Measurements from ENCODE around the gene NEK7. TPM values are rescaled to one million over a fixed set of nuclear protein-coding genes. Genes with fewer than 3 reads are reported as not detected.

Gene NEK7
- total RNA-seq, 1 donor from 2014 or later, result 62.7 TPM

GRCh38 chr1:198241553-198241952 lies 84.8 kb downstream of the NEK7 start:
- no peak overlapping the region for H3K27ac Mint-ChIP-seq (ENCODE audit: unreplicated experiment)
- H3K4me1 Mint-ChIP-seq (ENCODE audit: low read depth), result peaks cover 25% of the 10 kb centered on the region

GRCh38 chr1:198244772-198245171 lies 88.0 kb downstream of the NEK7 start:
- H3K4me1 Mint-ChIP-seq (ENCODE audit: low read depth), result peaks cover 24% of the 10 kb centered on the region
- H3K27me3 Mint-ChIP-seq (ENCODE audit: low read depth), result no peaks in the 10 kb centered on the region
- H3K27ac Mint-ChIP-seq (ENCODE audit: unreplicated experiment), result no peak overlapping the region
- peaks cover 3% of the 10 kb centered on the region for H3K36me3 Mint-ChIP-seq (ENCODE audit: low read depth)
- DNase-seq (ENCODE audit: low spot score), result no peak
- no peaks in the 10 kb centered on the region for H3K9me3 Mint-ChIP-seq (ENCODE audit: low read depth)
- TF ChIP-seq CTCF (IDR thresholded peaks at IDR 0.05), result no peak
- no peak overlapping the region for H3K4me3 Mint-ChIP-seq (ENCODE audit: unreplicated experiment)

More at GRCh38 chr1:198241553-198241952, 84.8 kb downstream of the NEK7 start:
- Mint-ChIP-seq H3K4me3 (ENCODE audit: unreplicated experiment) (no peak overlapping the region), H3K36me3 (ENCODE audit: low read depth) (peaks cover 3% of the 10 kb centered on the region), H3K27me3 (ENCODE audit: low read depth) (no peaks in the 10 kb centered on the region), H3K9me3 (ENCODE audit: low read depth) (no peaks in the 10 kb centered on the region)
- TF ChIP-seq CTCF (IDR thresholded peaks at IDR 0.05), result no peak
- DNase-seq (ENCODE audit: low spot score), result no peak

- H3K4me1 Mint-ChIP-seq (ENCODE audit: low read depth), result peaks cover 18% of the 10 kb centered on the region
- no peak for TF ChIP-seq CTCF (IDR thresholded peaks at IDR 0.05)
Observed at GRCh38 chr1:198245379-198245778, 88.6 kb downstream of the NEK7 start.

GRCh38 chr1:198246337-198246736 lies 89.5 kb downstream of the NEK7 start:
- peaks cover 10% of the 10 kb centered on the region for H3K4me1 Mint-ChIP-seq (ENCODE audit: low read depth)
- no peak overlapping the region for H3K4me3 Mint-ChIP-seq (ENCODE audit: unreplicated experiment)
- peaks cover 3% of the 10 kb centered on the region for H3K36me3 Mint-ChIP-seq (ENCODE audit: low read depth)
- TF ChIP-seq CTCF (IDR thresholded peaks at IDR 0.05), result no peak
- no peak overlapping the region for H3K27ac Mint-ChIP-seq (ENCODE audit: unreplicated experiment)
- no peak for DNase-seq (ENCODE audit: low spot score)
- H3K27me3 Mint-ChIP-seq (ENCODE audit: low read depth), result no peaks in the 10 kb centered on the region
- H3K9me3 Mint-ChIP-seq (ENCODE audit: low read depth), result no peaks in the 10 kb centered on the region

More at GRCh38 chr1:198245379-198245778, 88.6 kb downstream of the NEK7 start:
- H3K36me3 Mint-ChIP-seq (ENCODE audit: low read depth), result peaks cover 3% of the 10 kb centered on the region
- no peak overlapping the region for H3K4me3 Mint-ChIP-seq (ENCODE audit: unreplicated experiment)
- H3K27me3 Mint-ChIP-seq (ENCODE audit: low read depth), result no peaks in the 10 kb centered on the region
- no peaks in the 10 kb centered on the region for H3K9me3 Mint-ChIP-seq (ENCODE audit: low read depth)
- no peak overlapping the region for H3K27ac Mint-ChIP-seq (ENCODE audit: unreplicated experiment)
- no peak for DNase-seq (ENCODE audit: low spot score)

GRCh38 chr1:198253259-198253658 lies 96.5 kb downstream of the NEK7 start:
- H3K4me1 Mint-ChIP-seq (ENCODE audit: low read depth), result peaks cover 36% of the 10 kb centered on the region
- no peak overlapping the region for H3K27ac Mint-ChIP-seq (ENCODE audit: unreplicated experiment)
- no peak for DNase-seq (ENCODE audit: low spot score)
- H3K9me3 Mint-ChIP-seq (ENCODE audit: low read depth), result peaks cover 3% of the 10 kb centered on the region
- TF ChIP-seq CTCF (IDR thresholded peaks at IDR 0.05), result no peak
- no peaks in the 10 kb centered on the region for H3K36me3 Mint-ChIP-seq (ENCODE audit: low read depth)
- H3K27me3 Mint-ChIP-seq (ENCODE audit: low read depth), result no peaks in the 10 kb centered on the region
- H3K4me3 Mint-ChIP-seq (ENCODE audit: unreplicated experiment), result no peak overlapping the region

All from chondrocyte (in vitro differentiated cells).